Measurements from ENCODE around the gene PPARG. TPM values are rescaled to one million over a fixed set of nuclear protein-coding genes. Genes with fewer than 3 reads are reported as not detected.

Gene PPARG
- total RNA-seq, 1 experiment from 2014 or later, result 0.79 TPM

GRCh38 chr3:12316729-12317351, 28.0 kb downstream of the PPARG start (continued):
- no peak for TF ChIP-seq GTF2I (CRISPR knock-in tag; conservative IDR thresholded peaks at IDR 0.05)
- TF ChIP-seq, protein P1, sequence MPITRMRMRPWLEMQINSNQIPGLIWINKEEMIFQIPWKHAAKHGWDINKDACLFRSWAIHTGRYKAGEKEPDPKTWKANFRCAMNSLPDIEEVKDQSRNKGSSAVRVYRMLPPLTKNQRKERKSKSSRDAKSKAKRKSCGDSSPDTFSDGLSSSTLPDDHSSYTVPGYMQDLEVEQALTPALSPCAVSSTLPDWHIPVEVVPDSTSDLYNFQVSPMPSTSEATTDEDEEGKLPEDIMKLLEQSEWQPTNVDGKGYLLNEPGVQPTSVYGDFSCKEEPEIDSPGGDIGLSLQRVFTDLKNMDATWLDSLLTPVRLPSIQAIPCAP (CRISPR knock-in tag; IDR thresholded peaks at IDR 0.05), result no peak
- no peak for TF ChIP-seq ERG (CRISPR knock-in tag; IDR thresholded peaks at IDR 0.05)
- TF ChIP-seq, protein P2, sequence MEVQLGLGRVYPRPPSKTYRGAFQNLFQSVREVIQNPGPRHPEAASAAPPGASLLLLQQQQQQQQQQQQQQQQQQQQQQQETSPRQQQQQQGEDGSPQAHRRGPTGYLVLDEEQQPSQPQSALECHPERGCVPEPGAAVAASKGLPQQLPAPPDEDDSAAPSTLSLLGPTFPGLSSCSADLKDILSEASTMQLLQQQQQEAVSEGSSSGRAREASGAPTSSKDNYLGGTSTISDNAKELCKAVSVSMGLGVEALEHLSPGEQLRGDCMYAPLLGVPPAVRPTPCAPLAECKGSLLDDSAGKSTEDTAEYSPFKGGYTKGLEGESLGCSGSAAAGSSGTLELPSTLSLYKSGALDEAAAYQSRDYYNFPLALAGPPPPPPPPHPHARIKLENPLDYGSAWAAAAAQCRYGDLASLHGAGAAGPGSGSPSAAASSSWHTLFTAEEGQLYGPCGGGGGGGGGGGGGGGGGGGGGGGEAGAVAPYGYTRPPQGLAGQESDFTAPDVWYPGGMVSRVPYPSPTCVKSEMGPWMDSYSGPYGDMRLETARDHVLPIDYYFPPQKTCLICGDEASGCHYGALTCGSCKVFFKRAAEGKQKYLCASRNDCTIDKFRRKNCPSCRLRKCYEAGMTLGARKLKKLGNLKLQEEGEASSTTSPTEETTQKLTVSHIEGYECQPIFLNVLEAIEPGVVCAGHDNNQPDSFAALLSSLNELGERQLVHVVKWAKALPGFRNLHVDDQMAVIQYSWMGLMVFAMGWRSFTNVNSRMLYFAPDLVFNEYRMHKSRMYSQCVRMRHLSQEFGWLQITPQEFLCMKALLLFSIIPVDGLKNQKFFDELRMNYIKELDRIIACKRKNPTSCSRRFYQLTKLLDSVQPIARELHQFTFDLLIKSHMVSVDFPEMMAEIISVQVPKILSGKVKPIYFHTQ (CRISPR knock-in tag; IDR thresholded peaks at IDR 0.05), result no peak
- no peak for TF ChIP-seq NFE2L1 (CRISPR knock-in tag; IDR thresholded peaks at IDR 0.05)
- TF ChIP-seq, protein P3, sequence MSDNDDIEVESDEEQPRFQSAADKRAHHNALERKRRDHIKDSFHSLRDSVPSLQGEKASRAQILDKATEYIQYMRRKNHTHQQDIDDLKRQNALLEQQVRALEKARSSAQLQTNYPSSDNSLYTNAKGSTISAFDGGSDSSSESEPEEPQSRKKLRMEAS (CRISPR knock-in tag; IDR thresholded peaks at IDR 0.05), result no peak
- no peak for TF ChIP-seq ATF1 (CRISPR knock-in tag; IDR thresholded peaks at IDR 0.05)
- TF ChIP-seq, protein P4, sequence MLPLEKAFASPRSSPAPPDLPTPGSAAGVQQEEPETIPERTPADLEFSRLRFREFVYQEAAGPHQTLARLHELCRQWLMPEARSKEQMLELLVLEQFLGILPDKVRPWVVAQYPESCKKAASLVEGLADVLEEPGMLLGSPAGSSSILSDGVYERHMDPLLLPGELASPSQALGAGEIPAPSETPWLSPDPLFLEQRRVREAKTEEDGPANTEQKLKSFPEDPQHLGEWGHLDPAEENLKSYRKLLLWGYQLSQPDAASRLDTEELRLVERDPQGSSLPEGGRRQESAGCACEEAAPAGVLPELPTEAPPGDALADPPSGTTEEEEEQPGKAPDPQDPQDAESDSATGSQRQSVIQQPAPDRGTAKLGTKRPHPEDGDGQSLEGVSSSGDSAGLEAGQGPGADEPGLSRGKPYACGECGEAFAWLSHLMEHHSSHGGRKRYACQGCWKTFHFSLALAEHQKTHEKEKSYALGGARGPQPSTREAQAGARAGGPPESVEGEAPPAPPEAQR (CRISPR knock-in tag; IDR thresholded peaks at IDR 0.05), result no peak
- TF ChIP-seq, protein P5, sequence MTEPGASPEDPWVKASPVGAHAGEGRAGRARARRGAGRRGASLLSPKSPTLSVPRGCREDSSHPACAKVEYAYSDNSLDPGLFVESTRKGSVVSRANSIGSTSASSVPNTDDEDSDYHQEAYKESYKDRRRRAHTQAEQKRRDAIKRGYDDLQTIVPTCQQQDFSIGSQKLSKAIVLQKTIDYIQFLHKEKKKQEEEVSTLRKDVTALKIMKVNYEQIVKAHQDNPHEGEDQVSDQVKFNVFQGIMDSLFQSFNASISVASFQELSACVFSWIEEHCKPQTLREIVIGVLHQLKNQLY (CRISPR knock-in tag; IDR thresholded peaks at IDR 0.05), result no peak
- TF ChIP-seq, protein P6, sequence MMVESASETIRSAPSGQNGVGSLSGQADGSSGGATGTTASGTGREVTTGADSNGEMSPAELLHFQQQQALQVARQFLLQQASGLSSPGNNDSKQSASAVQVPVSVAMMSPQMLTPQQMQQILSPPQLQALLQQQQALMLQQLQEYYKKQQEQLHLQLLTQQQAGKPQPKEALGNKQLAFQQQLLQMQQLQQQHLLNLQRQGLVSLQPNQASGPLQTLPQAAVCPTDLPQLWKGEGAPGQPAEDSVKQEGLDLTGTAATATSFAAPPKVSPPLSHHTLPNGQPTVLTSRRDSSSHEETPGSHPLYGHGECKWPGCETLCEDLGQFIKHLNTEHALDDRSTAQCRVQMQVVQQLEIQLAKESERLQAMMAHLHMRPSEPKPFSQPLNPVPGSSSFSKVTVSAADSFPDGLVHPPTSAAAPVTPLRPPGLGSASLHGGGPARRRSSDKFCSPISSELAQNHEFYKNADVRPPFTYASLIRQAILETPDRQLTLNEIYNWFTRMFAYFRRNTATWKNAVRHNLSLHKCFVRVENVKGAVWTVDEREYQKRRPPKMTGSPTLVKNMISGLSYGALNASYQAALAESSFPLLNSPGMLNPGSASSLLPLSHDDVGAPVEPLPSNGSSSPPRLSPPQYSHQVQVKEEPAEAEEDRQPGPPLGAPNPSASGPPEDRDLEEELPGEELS (CRISPR knock-in tag; IDR thresholded peaks at IDR 0.05), result no peak

DNA sequence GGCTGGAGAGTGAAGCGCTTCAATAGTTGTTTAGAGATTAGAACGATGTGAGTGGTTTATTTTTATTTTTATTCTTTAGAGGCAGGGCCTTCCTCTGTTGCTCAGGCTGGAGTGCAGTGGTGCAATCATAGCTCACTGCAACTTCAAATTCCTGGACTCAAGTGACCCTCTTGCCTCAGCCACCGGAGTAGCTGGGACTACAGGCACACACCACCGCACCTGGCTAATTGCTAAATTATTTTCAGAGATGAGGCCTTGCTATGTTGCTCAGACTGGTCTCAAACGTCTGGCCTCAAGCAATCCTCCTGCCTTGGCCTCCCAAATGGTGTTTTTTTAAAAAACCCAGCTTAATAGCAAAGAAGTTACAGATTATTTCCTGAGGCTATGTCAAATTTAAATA, 29.0 kb downstream of the PPARG start:
- no peaks in the 10 kb centered on the region for H3K9me3 Mint-ChIP-seq
- H3K4me1 Mint-ChIP-seq, result no peaks in the 10 kb centered on the region
- no peaks in the 10 kb centered on the region for H3K36me3 Mint-ChIP-seq
- ATAC-seq, result no peak
- peaks cover 5% of the 10 kb centered on the region for H3K27me3 Mint-ChIP-seq (ENCODE audit: low read depth)
- H3K27ac Mint-ChIP-seq, result no peak overlapping the region
- TF ChIP-seq GABPB1 (CRISPR knock-in tag; IDR thresholded peaks at IDR 0.05) (peak; percentile 34; the same call in 1 of the 2 replicates), ESRRA (CRISPR knock-in tag; IDR thresholded peaks at IDR 0.05; ENCODE audit: borderline replicate concordance) (no peak)
- H3K4me3 Mint-ChIP-seq, result no peak overlapping the region
- ChIA-PET CTCF (no interaction called here), POLR2A (no interaction called here)
- DNase-seq (ENCODE audit: low spot score), result no peak
